NCI-H345 treated with DMSO at 0.1 percent for 48 hours (cell line): ENCODE results near the gene GTF3C2.
"Not testable (repeated sequence)": the region's sequence is repeated elsewhere in the genome, so short reads cannot be mapped to it uniquely, and the experiment has no call there.

ENCODE experiments used
- DNase-seq: peaks from one replicate; lab custom pipeline; 2025; ENCODE audit not compliant: unreplicated experiment; lab: John Stamatoyannopoulos, UW

The GTF3C2 gene

GRCh38 chr2:27322301-27322765, 34.2 kb downstream of the GTF3C2 start:
- no peak for DNase-seq

- DNase-seq: no peak
Measured at GRCh38 chr2:27320958-27321543, 35.5 kb downstream of the GTF3C2 start.

GRCh38 chr2:27319839-27320238, 36.7 kb downstream of the GTF3C2 start:
- not testable (repeated sequence) for DNase-seq

- DNase-seq: peak; percentile 83
Measured at GRCh38 chr2:27316655-27317412, 39.7 kb downstream of the GTF3C2 start.

GRCh38 chr2:27315122-27315521, 41.4 kb downstream of the GTF3C2 start:
- no peak for DNase-seq

- no peak for DNase-seq
Measured at GRCh38 chr2:27314709-27315108, 41.9 kb downstream of the GTF3C2 start.

- DNase-seq: no peak
Measured at GRCh38 chr2:27313882-27314645, 42.5 kb downstream of the GTF3C2 start.

- no peak for DNase-seq
Measured at GRCh38 chr2:27312152-27312551, 44.4 kb downstream of the GTF3C2 start.

- no peak for DNase-seq
Measured at GRCh38 chr2:27309651-27310050, 46.9 kb downstream of the GTF3C2 start.

- DNase-seq: no peak
Measured at GRCh38 chr2:27308359-27308881, 48.1 kb downstream of the GTF3C2 start, which contains the start of gene UCN. Gene UCN (minus strand): TSS chr2:27308445. CDS start chr2:27307895, 550 bp downstream.

GRCh38 chr2:27307545-27308358, 48.8 kb downstream of the GTF3C2 start:
- no peak for DNase-seq

GRCh38 chr2:27307287-27307544, 49.3 kb downstream of the GTF3C2 start:
- no peak for DNase-seq

GRCh38 chr2:27306573-27307286, 49.8 kb downstream of the GTF3C2 start:
- no peak for DNase-seq

- no peak for DNase-seq
Measured at GRCh38 chr2:27306136-27306535, 50.4 kb downstream of the GTF3C2 start.

GRCh38 chr2:27305516-27305915, 51.0 kb downstream of the GTF3C2 start:
- DNase-seq: no peak

- no peak for DNase-seq
Measured at GRCh38 chr2:27304488-27305240, 51.9 kb downstream of the GTF3C2 start.

GRCh38 chr2:27303093-27304025, 53.2 kb downstream of the GTF3C2 start:
- DNase-seq: peak; percentile 70

- DNase-seq: not testable (repeated sequence)
Measured at GRCh38 chr2:27300606-27301005, 56.0 kb downstream of the GTF3C2 start.
